ENCODE results near the gene CREG2.

CREG2 gene

DNA sequence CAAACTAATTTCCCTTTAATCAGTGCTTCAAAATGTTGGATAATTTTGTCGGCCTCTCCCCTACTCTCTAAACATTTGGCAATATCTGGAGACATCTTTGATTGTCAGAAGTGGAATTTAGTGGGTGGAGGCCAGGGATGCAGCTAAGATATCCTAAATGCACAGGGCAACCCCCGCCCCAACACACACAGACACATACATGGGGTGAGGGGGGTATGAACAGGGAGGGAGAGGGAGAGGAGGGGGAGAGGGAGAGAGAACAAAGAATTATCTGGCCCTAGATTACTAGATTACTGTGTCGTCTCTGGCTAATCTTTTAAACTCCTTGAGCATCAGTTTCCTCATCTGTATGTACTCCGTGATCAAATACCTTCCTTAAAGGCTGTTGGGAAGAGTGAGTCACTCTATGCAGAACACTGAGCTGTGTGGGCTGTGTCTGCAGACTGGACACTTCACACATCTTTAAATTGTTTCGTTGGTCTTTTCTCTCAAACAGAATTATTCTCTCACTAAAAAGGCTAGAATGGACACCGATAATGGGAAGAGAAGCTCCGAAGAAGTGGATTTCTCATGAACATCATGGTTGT, 81.7 kb downstream of the CREG2 start:
- DNase-seq: no peak

DNA sequence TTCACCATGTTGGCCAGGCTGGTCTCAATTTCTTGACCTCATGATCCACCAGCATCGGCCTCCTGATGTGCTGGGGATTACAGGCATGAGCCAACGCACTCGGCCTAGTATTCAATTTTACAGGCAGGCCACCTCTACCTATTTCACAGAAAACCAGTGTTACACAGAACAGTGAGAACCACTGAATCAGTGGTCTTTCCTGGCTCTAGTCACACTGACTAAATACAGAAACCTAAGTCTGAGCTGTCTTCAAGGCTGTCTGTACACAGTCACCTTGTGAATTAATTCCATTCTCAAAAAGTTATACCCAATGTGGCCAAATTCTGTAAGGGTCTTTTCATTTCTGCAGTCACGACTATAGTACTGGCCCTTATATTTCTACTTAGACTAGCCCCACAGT, 82.3 kb downstream of the CREG2 start:
- DNase-seq: no peak

- DNase-seq: no peak
These were observed 83.6 kb downstream of the CREG2 start for GRCh38 chr2:101303688-101304087.

GRCh38 chr2:101302016-101302415, 85.3 kb downstream of the CREG2 start:
- no peak for DNase-seq

GRCh38 chr2:101300836-101301235, 86.5 kb downstream of the CREG2 start:
- no peak for DNase-seq

- no peak for DNase-seq
These were observed 87.1 kb downstream of the CREG2 start for GRCh38 chr2:101300164-101300563.

GRCh38 chr2:101299604-101300003, 87.7 kb downstream of the CREG2 start:
- no peak for DNase-seq

GRCh38 chr2:101297383-101297782, 89.9 kb downstream of the CREG2 start:
- no peak for DNase-seq

- no peak for DNase-seq
These were observed 90.9 kb downstream of the CREG2 start for GRCh38 chr2:101296371-101296770.

DNA sequence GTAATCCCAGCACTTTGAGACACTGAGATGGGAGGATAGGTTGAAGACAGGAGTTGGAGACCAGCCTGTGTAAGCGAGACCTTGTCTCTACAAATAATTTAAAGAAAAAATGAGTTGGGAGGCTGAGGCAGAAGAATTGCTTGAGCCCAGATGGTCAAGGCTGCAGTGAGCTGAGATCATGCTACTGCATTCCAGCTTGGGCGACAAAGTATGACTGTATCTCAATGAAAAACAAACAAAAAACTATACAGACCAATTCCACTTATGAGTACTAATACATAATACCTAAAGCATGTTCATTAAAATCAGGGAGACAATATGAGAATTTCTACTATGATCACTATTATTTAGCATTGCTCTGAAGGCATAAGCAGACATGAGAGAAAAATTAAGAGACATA, 91.4 kb downstream of the CREG2 start:
- DNase-seq: no peak

Measured in CD4-positive, alpha-beta T cell treated with Interferon gamma for 1 hour (primary cell).